G401.6 (cell line): ENCODE data around the gene NBEAL2.

Experiments used
- FAIRE-seq: peaks from 2 replicates; lab custom pipeline; 2012; peaks lifted over from hg19 to GRCh38; lab: Jason Lieb, UNC

NBEAL2 gene

DNA sequence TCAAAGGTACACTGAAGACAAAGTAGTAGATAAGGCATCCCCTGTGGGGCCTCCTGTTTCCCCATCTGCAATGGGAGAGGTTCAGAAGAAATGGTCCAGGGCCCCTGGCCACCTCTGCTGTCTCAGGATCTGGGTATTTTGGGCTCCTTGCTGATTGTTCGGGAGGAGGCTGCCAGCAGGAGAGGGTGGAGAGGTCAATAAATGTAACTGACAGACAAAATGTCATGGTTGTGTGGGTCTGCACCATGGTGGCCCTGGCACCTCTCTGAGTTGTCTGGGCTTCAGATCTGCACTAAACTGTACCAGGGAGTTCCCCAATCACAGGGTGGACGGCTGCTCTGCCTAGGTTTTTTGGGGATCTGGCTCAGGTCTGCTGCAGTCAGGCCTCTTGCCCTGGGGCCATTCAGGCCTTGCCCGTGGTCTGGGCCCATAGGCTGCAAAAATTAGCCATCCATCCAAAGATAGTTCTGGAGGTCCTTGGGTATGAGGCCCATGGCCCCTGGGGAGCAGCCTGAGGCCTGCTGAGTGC lies 7.4 kb downstream of the NBEAL2 start:
- FAIRE-seq = no peak

DNA sequence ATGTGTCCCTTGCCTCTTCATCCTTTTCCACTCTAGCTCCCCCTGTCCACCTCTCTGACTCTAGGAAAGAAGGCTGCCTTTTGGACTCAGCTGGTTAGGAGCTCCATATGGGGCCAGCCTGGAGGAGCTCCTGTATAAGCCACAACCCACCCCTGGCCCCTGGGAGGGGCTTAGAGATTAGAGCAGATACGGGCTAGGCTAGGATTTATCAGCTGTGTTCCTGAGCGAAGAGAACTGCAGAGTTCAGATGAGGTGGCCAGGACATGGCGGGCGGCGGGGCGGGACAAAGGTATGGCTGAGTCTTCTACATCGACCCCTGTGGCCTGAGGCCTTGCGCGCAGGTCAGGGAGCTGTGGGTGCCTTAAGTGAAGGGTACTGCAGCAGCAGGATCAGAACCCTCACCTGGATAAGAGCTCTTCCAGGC lies 7.9 kb downstream of the NBEAL2 start:
- no peak for FAIRE-seq

DNA sequence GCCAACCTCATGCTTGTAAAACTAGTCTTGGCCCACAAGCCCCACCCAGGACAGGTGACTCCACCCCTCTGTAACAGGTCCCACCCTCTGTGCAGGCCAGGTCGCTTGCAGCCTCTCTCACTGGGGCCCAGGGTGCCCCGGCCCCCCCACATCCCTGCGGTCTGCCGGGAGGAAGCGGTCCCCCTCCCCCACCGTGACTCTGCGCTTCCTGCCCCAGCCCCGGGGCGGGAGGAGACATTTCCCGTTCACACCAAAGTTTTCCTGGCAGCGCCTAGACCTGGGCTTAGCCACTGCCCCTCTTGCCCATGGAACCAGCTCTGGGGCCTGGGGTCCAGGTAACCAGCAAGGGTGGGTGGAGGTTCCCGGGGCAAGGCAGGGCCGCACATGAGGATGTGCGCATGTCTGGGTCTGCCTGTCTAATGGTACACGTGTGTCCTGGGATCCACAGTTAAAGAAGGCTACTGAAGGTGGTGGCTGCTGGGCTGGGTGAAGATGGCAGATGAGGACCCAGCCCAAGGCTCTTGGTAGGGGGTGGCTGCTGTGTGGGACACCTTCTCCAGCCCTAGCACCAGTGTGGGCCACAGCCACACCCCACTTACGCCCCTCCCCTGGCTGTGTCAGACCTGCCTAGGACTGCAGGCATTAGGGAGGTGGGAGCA lies 8.4 kb downstream of the NBEAL2 start:
- no peak for FAIRE-seq

DNA sequence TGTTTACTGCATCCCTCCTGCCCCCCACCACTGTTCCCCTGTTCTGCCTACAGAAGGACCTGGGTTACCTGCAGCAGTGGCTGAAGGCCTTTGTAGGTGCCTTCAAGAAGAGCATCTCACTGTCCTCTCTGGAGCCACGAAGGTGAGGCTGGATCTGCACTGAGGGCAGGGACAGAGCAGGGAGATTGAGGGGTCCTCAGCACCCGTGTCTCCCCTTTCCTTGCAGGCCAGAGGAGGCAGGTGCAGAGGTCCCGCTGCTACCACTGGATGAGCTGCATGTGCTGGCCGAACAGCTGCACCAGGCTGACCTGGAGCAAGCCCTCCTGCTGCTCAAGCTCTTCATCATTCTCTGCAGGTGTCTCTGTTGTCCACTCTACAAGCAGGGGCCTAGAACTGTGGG lies 9.2 kb downstream of the NBEAL2 start:
- no peak for FAIRE-seq

DNA sequence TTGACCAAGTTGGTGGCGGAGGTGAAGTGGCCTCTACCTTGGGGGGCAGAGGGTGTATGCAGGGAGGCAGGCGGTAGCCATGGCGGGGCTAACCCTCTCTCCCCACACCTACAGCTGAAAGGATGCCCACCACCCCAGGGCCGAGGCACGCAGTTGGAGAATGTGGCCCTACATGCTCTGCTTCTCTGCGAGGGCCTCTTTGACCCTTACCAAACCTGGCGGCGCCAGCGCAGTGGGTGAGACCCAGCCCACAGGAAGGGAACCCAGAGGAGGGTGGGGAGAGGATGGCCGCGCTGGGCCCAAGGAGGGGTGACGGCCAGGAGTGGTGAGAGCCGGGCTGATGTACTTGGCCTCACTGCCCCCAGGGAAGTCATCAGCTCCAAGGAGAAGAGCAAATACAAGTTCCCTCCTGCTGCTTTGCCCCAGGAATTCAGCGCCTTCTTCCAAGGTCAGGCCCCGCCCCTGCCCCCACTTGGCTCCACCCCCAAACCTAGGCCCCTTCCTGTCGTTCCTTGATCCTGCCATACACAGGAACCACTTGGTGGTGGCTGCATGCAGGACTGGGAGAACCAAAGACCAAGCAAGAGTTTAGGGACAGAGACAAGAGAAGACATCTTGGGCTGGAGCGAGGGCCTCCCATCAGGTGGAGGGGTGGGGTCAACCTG lies 9.8 kb downstream of the NBEAL2 start:
- no peak for FAIRE-seq

DNA sequence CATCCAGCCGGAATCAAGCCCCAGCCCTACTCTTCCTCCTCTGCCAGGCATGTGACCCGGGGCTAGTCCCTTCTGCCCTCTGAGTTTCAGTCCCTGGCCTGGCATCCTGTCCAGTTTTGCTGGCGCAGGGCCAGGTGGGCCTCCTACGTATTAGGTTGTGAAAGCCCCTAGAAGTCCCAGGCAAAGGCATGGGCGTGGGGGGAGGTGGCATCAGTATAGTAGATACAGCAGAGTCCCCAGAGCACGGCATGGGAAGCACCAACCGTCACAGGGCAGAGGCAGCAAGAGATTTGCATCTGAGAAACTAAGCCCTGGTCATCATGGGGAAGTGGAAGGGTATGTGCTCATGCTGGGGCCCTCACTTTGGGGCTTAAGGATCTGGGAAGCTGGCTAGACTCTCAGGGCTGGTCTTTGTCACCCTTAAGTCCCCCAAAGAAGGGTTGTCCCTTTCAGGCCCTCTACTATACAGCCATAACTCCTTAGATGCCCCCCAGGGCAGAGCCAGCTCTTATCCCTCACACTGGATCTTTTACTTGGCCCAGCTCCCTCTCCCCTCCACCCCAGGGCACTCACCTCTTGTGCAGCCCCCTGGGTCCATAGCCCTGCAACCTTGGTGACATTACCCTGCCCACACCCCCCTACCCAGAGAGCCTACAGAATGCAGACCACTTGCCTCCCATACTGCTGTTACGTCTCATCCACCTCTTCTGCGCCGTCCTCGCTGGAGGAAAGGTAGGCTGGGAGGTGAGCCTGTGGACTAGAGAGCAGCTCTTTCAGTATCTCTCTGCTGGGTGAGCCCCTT lies 11.3 kb downstream of the NBEAL2 start:
- no peak for FAIRE-seq

DNA sequence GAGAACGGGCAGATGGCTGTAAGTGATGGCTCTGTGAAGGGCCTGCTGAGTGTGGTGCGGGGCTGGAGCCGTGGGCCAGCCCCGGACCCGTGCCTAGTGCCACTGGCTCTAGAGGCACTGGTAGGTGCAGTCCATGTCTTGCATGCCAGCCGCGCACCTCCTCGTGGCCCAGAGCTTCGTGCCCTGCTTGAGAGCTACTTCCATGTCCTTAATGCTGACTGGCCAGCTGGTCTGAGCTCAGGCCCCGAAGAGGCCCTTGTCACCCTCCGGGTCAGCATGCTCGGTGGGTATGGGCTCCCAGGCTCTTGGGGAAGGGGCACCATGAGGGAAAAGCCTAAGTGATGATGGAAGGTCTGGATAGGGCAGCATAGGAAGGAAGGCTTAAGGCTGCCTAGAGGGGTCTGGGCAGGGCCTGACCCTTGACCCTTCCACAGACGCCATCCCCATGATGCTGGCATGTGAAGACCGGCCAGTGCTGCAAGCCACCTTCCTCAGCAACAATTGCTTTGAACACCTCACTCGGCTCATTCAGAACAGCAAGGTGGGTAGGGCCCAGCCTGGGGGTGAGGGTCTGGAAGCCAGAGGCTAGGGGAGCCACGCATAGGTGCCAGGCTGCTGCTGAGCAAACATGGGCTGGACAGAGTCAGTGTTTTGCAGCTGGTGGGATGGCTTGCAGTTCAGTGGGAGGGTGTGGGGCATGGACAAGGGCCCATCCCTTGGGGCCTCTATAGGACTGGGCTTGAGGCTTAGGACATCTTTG lies 12.1 kb downstream of the NBEAL2 start:
- FAIRE-seq = no peak

DNA sequence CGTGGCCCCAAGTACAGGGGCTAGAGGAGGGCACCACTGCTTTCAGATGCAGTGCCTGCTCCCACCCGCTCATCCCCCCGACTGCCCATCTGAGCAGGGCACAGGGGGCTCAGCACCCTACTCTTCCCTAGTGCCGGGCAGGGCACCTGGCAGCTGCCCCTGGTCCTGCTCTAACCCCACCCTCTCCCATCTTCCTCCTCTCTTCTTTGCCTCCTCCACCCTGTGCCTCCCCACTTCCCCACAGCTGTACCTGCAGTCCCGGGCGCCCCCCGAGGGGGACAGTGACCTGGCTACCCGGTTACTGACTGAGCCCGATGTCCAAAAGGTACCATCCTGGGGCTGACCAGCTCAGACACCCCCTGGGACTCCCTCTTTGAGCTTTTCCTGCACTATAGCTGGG lies 12.8 kb downstream of the NBEAL2 start:
- no peak for FAIRE-seq

DNA sequence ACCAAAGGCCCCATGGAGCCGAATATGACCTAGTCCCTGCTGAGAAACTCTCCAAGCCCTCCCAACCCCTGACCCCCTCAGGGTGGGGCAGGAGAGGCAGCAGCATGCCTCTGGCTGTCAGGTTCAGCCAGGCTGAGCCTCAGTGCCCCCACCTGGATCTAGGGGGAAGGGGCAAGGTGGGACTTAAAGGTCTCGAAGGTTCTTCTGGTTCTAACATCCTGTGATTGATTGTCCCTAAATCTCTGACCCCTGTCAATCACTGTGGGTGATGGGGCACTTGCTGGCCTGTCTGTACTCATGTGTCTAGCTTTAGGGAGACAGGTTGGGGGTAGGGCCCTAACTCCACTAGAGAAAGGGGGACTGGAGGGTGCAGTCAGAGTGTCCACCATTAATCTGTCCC lies 13.8 kb downstream of the NBEAL2 start:
- FAIRE-seq = no peak

DNA sequence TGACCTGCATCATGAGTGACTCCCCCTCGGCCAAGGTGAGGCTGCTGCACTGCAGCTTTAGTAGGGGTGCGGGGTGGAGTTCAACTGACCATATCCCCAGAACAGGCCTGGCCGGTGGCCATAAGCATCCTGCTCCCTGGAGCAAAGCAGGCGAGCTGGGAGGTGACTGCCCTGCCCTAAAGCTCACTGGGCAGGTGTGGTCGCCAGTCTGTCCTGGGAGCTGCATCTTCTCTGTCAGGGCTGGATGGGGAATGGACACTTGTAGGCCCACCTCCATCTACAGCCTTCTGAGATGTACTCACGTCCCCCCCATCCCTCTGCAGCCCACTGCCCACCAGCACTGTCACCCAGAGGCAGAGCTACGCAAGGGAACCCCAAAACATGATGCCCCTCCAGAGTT lies 14.5 kb downstream of the NBEAL2 start:
- no peak for FAIRE-seq

DNA sequence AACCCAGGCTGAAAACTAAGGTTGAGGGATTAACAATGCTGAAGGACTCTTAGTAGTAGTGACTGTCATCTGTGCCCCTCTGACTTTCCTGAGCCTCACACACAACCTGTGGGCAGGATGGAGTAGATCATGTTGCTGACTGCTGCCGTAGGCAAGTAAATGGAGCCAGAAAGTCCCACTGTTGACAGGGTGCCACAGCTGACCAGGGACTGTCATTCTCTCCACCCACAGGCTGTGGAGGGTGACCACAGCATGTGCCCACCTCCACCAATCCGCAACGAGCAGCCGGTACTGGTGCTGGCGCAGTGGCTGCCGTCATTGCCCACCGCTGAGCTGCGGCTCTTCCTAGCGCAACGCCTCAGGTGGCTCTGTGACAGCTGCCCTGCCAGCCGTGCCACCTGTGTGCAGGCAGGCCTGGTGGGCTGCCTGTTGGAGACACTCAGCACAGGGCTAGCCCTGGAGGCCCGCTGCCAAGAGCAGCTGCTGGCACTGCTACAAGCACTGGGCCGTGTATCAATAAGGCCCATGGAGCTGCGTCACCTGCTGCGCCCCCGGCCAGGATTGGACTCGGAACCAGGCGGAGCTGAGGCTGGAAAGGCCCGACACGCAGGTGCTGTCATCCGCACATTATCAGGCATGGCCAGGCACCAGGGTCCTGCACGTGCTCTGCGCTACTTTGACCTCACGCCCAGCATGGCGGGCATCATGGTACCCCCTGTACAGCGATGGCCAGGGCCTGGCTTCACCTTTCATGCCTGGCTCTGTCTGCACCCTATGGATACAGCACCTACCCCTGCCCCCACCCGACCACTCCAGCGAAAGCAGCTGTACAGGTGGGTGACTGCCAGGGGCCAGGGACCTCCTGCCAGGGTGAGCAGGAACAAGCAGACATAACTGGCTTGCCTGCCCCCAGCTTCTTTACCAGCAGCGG lies 15.6 kb downstream of the NBEAL2 start:
- no peak for FAIRE-seq

DNA sequence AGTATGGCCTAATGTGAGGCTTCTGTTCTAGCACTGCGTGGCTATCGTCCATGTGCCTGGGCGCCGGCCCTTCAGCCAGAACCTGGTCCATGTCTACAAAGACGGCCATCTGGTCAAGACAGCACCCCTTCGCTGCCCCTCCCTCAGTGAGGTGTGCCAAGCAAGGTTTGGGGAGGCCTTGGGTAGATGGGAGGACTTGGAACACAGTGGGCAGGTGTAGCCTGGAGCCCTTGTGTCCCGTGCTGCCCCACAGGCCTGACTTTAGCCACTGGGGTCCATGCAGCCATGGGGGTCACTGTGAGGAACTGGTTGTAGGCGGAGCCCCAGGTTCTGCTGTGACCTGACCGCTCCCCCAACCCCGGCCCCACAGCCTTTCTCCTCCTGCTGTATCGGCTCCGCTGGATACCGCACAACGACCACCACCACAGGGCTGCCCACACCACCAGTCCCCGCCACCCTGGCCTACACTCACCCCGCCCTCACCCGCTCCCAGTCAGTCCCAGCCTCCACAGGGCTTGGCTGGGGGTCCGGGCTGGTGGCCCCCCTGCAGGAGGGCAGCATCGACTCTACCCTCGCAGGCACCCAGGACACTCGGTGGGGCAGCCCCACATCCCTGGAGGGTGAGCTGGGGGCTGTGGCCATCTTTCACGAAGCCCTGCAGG lies 16.6 kb downstream of the NBEAL2 start:
- no peak for FAIRE-seq

DNA sequence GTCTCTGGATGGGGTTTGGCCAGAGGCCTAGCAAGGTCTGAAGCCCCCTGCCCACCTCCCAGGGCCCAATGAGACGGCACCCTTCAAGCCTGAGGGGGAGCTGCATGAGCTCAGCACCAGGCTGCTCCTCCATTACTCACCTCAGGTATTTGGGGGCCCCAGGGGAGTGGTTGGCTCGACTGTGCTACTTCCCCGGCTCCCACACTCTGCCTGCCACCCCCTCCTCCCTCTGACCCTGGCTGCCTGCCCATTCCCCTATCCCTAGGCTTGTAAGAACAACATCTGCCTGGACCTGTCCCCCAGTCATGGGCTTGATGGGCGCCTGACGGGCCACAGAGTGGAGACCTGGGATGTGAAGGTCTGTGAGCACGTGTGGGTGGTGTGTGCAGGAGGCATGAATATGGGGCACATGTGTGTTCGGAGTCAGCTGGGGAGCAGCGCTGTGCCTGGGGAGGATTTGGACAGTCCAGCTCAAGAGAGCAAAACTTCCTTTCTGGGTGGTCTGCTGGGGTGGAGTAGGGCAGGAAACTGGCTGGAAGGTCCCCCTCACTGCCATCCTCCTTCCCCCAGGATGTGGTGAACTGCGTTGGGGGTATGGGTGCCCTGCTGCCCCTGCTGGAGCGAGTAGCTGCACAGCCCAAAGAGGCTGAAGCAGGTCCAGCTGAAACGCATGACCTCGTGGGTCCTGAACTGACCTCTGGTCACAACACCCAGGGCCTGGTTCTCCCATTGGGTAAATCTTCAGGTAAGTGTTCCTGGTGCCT lies 17.4 kb downstream of the NBEAL2 start:
- no peak for FAIRE-seq

DNA sequence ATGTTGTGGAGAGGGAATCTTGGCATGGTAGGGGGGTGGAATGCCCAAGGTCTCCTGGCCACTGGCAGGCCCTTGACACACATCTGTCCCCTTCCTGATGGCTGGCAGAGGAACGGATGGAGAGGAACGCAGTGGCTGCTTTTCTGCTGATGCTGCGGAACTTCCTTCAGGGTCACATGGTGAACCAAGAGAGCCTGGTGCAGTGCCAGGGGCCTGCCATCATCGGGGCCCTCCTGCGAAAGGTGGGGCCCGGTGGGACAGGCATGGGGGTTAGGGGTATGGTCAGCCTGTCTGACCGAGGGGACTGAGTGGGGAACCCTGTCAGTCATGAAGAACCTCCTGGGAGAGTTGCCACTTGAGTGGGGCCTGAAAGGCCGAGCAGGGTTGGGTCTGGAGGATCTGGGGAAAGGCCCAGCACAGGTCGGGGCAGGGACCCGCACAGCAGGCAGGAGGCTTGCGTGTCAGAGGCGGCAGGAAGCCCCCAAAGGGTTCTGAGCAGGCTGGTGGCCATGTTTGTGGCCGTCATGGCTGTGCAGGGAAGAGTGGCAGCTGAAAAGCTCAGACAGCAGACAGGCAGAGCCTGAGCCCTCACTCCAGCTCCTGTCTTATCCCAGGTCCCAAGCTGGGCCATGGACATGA lies 18.1 kb downstream of the NBEAL2 start:
- FAIRE-seq = no peak

DNA sequence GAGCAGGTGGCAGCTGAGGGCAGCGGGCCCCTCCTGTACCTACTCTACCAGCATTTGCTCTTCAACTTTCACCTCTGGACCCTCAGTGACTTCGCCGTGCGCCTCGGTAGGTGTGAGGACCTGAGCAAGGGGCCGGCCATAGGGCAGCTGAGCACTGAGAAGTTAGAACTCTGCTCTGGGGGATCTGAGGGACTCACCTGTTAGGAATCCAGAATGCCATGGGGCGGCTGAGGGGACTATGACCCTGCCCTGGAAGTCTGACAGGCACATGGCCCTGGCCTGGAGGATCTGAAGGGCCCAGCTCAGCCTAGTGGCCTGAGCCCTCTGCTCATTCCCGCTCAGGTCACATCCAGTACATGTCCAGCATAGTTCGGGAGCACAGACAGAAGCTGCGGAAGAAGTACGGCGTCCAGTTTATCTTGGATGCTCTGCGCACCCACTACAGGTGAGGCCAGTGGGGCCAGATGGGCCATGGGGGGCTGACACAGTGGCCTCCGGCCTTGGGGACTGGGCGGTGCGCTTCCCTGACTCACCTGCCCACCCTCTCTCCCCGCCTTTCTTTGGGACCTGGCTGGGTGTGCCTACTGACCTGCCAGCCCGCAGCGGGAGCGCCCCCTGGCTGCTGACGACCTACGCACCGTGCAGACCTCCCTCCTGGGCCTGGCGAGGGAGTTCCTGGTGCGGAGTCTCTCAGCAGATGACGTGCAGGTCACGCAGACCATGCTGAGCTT lies 18.8 kb downstream of the NBEAL2 start:
- FAIRE-seq = no peak

DNA sequence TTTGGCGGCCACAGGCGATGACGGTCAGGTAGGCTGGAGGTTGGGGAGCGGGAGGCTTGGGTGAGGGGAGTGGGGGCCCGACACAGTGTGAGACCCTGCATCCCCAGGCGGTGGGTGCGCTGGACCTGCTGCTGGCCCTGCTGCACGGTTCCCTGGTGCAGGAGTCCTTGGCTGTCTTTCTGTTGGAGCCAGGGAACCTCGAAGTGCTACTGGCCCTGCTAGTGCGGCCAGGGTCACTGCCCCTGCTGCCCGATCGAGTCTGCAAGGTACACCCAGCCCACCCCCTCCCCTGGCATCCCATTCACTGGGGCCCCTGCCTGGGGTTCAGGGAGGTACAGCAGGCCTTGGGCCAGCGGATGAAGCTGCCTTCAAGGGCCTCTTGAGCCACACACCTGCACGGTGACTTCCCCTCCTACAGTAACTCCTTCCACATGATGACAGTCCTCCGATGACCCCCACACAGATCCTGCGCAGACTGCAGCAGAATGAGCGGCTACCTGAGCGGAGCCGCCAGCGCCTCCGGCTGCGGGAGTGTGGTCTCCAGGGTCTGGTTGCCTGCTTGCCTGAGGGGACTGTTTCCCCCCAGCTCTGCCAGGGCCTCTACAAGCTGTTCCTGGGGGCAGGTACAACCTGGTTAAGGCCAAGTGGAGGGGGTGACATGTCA lies 19.5 kb downstream of the NBEAL2 start:
- no peak for FAIRE-seq

DNA sequence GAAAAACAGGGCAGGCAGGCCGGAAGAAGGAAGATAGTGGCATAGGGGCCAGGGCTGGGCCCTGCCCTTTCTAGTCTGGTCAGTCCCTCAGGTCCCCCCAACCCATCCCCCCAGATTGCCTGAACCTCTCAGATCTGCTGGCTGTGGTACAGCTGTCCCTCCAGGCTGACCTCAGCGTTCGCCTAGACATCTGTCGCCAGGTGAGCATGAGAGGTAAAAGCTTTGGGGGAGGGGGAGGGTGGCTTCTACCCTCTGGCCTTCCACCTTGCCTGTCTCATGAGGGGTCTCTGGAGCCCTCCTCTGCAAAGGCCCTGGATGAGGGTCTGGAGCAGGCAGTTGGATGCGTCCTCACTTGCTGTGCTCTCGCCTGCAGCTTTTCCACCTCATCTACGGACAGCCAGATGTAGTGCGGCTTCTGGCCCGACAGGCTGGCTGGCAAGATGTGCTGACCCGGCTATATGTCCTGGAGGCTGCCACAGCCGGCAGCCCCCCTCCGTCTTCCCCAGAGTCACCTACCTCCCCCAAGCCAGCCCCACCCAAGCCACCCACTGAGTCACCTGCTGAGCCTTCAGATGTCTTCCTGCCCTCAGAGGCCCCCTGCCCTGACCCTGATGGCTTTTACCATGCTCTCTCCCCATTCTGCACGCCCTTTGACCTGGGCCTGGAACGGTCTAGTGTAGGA lies 20.2 kb downstream of the NBEAL2 start:
- no peak for FAIRE-seq
